PC-3 (cell line): ENCODE data around the gene GHITM. TPM values are rescaled to one million over a fixed set of nuclear protein-coding genes. Genes with fewer than 3 reads are reported as not detected.

Source experiments
- ATAC-seq: fragments of 200-7000 bp; cut with Tn5 transposase; 2 replicates; pipeline ENCODE4 v1.9.1; 2020; ENCODE audit warnings: mild to moderate bottlenecking, moderate library complexity
- BruUV-seq: library from RNA; stranded (reverse); fragments of 400-500 nt; replicated peaks from 2 replicates; lab custom pipeline; 2021; lab: Mats Ljungman, UMichigan
- CTCF ChIA-PET: fragments of 300-600 bp; sonication (Branson Sonifier 250); formaldehyde crosslinking; loops from one replicate; lab custom pipeline; 2022; ENCODE audit warnings: antibody characterized with exemption; lab: Charles Lee
- POLR2A ChIA-PET: fragments of 300-600 bp; sonication (Branson Sonifier 250); formaldehyde crosslinking; loops from one replicate; lab custom pipeline; 2022; ENCODE audit warnings: antibody characterized with exemption; ENCODE audit not compliant: unreplicated experiment; lab: Charles Lee
- DNase-seq: peaks from one replicate; pipeline ENCODE4 v3.0.0-alpha.2; 2015
- H2AFZ ChIP-seq: fragments of 300-600 bp; sonication (generic); 2 replicates; pipeline ENCODE4 v1.6.0; 2016; ENCODE audit warnings: antibody characterized with exemption, low read length
- H3F3A ChIP-seq: fragments of 300-600 bp; sonication (generic); one replicate; pipeline ENCODE4 v1.6.0; 2017; ENCODE audit warnings: antibody characterized with exemption, low read length, control low read depth, mild to moderate bottlenecking; ENCODE audit not compliant: unreplicated experiment
- H3K27ac ChIP-seq: fragments of 300-600 bp; sonication (generic); 2 replicates; pipeline ENCODE4 v1.5.1; 2016; ENCODE audit warnings: mild to moderate bottlenecking, low read length
- H3K27me3 ChIP-seq: fragments of 300-600 bp; sonication (generic); 2 replicates; pipeline ENCODE4 v1.6.1; 2016; ENCODE audit warnings: low read length, mixed read lengths
- H3K36me3 ChIP-seq: fragments of 300-600 bp; sonication (generic); 2 replicates; pipeline ENCODE4 v1.6.1; 2016; ENCODE audit warnings: low read depth, mixed run types, low read length, mixed read lengths
- H3K4me1 ChIP-seq: fragments of 300-600 bp; sonication (generic); 2 replicates; pipeline ENCODE4 v1.5.1; 2016; ENCODE audit warnings: low read length; ENCODE audit not compliant: insufficient read depth
- H3K4me2 ChIP-seq: fragments of 300-600 bp; sonication (generic); 2 replicates; pipeline ENCODE4 v1.6.0; 2016; ENCODE audit warnings: low read length
- H3K4me3 ChIP-seq: fragments of 300-600 bp; sonication (generic); 2 replicates; pipeline ENCODE4 v1.5.1; 2016; ENCODE audit warnings: mild to moderate bottlenecking, low read length, mixed read lengths
- H3K79me2 ChIP-seq: fragments of 300-600 bp; sonication (generic); 2 replicates; pipeline ENCODE4 v1.6.1; 2017; ENCODE audit warnings: low read length, mixed read lengths
- H3K9ac ChIP-seq: fragments of 300-600 bp; sonication (generic); 2 replicates; pipeline ENCODE4 v1.6.0; 2016; ENCODE audit warnings: mild to moderate bottlenecking, low read length
- H3K9me2 ChIP-seq: fragments of 300-600 bp; sonication (generic); replicated peaks from 2 replicates; pipeline ENCODE4 v1.6.1; 2016; ENCODE audit warnings: mixed run types, low read length, mixed read lengths
- H3K9me3 ChIP-seq: fragments of 300-600 bp; sonication (generic); 2 replicates; pipeline ENCODE4 v1.6.1; 2016; ENCODE audit warnings: low read length, mixed read lengths
- H4K20me1 ChIP-seq: fragments of 300-600 bp; sonication (generic); 2 replicates; pipeline ENCODE4 v1.6.1; 2016; ENCODE audit warnings: low read length, mixed read lengths
- EZH2 ChIP-seq: fragments of 300-600 bp; sonication (generic); IDR thresholded peaks from one replicate; pipeline ENCODE4 v1.6.1; 2017; ENCODE audit warnings: antibody characterized with exemption, mild to moderate bottlenecking, low read length; ENCODE audit not compliant: unreplicated experiment
- EZH2phosphoT487 ChIP-seq: fragments of 300-600 bp; sonication (generic); IDR thresholded peaks from 2 replicates; pipeline ENCODE4 v1.6.1; 2018; ENCODE audit warnings: mild to moderate bottlenecking, antibody characterized with exemption, low read length, borderline replicate concordance
- intact Hi-C: fragments of 100-400 bp; cut with micrococcal nuclease; formaldehyde crosslinking; loops from 2 replicates; pipeline ENCODE4 v1.9.0; 2023
- total RNA-seq: library from RNA; depleted of rRNA; stranded (reverse); fragments of >200 nt; gene quantifications from 2 replicates; pipeline ENCODE4 v1.2.3, GENCODE V29; 2014
- TF ChIP-seq, protein P1 (sequence below): fragments of 300-600 bp; sonication (generic); conservative IDR thresholded peaks from 2 replicates; pipeline ENCODE4 v1.5.1; 2017; ENCODE audit warnings: antibody characterized with exemption, low read depth, mild to moderate bottlenecking, low read length

The GHITM gene
- total RNA-seq, 1 experiment from 2014 or later = 211 TPM

DNA sequence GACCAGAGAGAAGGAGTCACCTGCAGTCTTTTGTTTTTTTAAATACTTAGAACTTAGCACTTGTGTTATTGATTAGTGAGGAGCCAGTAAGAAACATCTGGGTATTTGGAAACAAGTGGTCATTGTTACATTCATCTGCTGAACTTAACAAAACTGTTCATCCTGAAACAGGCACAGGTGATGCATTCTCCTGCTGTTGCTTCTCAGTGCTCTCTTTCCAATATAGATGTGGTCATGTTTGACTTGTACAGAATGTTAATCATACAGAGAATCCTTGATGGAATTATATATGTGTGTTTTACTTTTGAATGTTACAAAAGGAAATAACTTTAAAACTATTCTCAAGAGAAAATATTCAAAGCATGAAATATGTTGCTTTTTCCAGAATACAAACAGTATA is 13.5 kb downstream of the GHITM start:
- H3K27me3 ChIP-seq = no peaks in the 10 kb centered on the region
- no peaks in the 10 kb centered on the region for H3F3A ChIP-seq
- no peaks in the 10 kb centered on the region for H3K4me1 ChIP-seq
- H3K27ac ChIP-seq = no peak overlapping the region
- no peaks in the 10 kb centered on the region for H3K9me2 ChIP-seq
- BruUV-seq = no TSS peak
- H3K9ac ChIP-seq = no peak overlapping the region
- peaks cover 56% of the 10 kb centered on the region for H3K36me3 ChIP-seq
- no peak overlapping the region for H3K4me3 ChIP-seq
- TF ChIP-seq EZH2phosphoT487 = no peak
- no peak for TF ChIP-seq EZH2
- TF ChIP-seq, protein P1, sequence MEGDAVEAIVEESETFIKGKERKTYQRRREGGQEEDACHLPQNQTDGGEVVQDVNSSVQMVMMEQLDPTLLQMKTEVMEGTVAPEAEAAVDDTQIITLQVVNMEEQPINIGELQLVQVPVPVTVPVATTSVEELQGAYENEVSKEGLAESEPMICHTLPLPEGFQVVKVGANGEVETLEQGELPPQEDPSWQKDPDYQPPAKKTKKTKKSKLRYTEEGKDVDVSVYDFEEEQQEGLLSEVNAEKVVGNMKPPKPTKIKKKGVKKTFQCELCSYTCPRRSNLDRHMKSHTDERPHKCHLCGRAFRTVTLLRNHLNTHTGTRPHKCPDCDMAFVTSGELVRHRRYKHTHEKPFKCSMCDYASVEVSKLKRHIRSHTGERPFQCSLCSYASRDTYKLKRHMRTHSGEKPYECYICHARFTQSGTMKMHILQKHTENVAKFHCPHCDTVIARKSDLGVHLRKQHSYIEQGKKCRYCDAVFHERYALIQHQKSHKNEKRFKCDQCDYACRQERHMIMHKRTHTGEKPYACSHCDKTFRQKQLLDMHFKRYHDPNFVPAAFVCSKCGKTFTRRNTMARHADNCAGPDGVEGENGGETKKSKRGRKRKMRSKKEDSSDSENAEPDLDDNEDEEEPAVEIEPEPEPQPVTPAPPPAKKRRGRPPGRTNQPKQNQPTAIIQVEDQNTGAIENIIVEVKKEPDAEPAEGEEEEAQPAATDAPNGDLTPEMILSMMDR = no peak
- ChIA-PET POLR2A (no interaction called here), CTCF (no interaction called here)
- no peak overlapping the region for H3K4me2 ChIP-seq
- no peak overlapping the region for H2AFZ ChIP-seq
- ATAC-seq (no peak), DNase-seq (no peak)
- no peaks in the 10 kb centered on the region for H3K9me3 ChIP-seq
- intact Hi-C loops = no loop called here
- no peaks in the 10 kb centered on the region for H3K79me2 ChIP-seq
- no peaks in the 10 kb centered on the region for H4K20me1 ChIP-seq

DNA sequence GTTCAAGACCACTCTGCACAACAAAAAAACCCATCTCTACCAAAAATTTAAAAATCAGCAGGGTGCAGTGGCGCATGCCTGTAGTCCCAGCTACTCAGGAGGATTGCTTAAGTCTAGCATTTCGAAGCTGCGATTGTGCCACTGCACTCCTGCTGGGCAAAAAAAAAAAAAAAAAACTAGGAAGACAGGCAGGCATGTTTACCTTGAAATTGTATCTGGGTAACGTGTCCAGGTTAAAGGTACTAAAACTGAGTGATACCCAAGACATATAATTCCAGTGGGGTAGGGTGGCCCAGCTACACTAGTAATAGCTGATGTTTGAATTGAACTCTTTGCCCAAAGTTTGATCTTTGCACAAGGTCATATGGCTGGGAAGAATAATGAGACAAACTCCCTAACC is 16.2 kb downstream of the GHITM start:
- ATAC-seq = no peak
- H3K9me3 ChIP-seq = no peaks in the 10 kb centered on the region
- H3K36me3 ChIP-seq = peaks cover 34% of the 10 kb centered on the region
- DNase-seq = no peak
- H3K9me2 ChIP-seq = no peaks in the 10 kb centered on the region
- no peak for TF ChIP-seq EZH2phosphoT487
- no peak for TF ChIP-seq EZH2
- TF ChIP-seq, protein P1 = no peak
- no peaks in the 10 kb centered on the region for H3F3A ChIP-seq
- POLR2A ChIA-PET = no interaction called here
- intact Hi-C loops = no loop called here
- no peaks in the 10 kb centered on the region for H4K20me1 ChIP-seq
- H3K27ac ChIP-seq = no peak overlapping the region
- H2AFZ ChIP-seq = no peak overlapping the region
- CTCF ChIA-PET = no interaction called here
- BruUV-seq = no TSS peak
- H3K4me1 ChIP-seq = no peaks in the 10 kb centered on the region
- no peaks in the 10 kb centered on the region for H3K79me2 ChIP-seq
- H3K9ac ChIP-seq = no peak overlapping the region
- no peaks in the 10 kb centered on the region for H3K27me3 ChIP-seq
- H3K4me3 ChIP-seq = no peak overlapping the region
- no peak overlapping the region for H3K4me2 ChIP-seq

DNA sequence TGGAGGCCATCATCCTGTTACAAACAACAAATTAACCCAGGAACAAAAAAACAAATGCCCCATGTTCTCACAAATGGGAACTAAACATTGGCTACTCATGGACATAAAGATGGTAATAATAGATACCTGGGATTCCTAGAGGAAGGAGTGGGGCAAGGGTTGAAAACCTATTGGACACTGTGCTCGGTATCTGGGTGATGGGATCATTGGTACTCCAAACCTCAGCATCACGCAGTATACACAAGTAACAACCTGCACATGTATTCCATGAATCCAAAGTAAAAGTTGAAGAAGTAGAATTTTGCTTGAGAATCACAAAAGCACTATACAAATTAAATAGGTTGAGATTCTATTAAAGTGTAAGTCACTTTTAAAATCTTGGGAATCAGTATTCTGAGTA is 16.7 kb downstream of the GHITM start:
- Histone ChIP-seq H3K9me3 (no peaks in the 10 kb centered on the region), H4K20me1 (no peaks in the 10 kb centered on the region), H3K4me1 (no peaks in the 10 kb centered on the region), H3K27ac (no peak overlapping the region), H3F3A (no peaks in the 10 kb centered on the region), H3K4me3 (no peak overlapping the region), H3K9me2 (no peaks in the 10 kb centered on the region), H3K27me3 (no peaks in the 10 kb centered on the region), H2AFZ (no peak overlapping the region), H3K79me2 (no peaks in the 10 kb centered on the region), H3K36me3 (peaks cover 29% of the 10 kb centered on the region), H3K4me2 (no peak overlapping the region), H3K9ac (no peak overlapping the region)
- no peak for DNase-seq
- TF ChIP-seq EZH2 (no peak), EZH2phosphoT487 (no peak)
- TF ChIP-seq, protein P1 = no peak
- BruUV-seq = no TSS peak
- intact Hi-C loops = no loop called here
- POLR2A ChIA-PET = no interaction called here
- CTCF ChIA-PET = no interaction called here
- ATAC-seq = no peak
